K562 (cell line): ENCODE measurements around the gene CHSY3. TPM values are rescaled to one million over a fixed set of nuclear protein-coding genes. Genes with fewer than 3 reads are reported as not detected.

ENCODE experiments used
- ATAC-seq: fragments of 200-7000 bp; cut with Tn5 transposase; 3 replicates; pipeline ENCODE4 v1.9.1; 2020; ENCODE audit warnings: moderate library complexity
- BruUV-seq: library from RNA; stranded (reverse); fragments of 400-500 nt; replicated peaks from 2 replicates; lab custom pipeline; 2021; lab: Mats Ljungman, UMichigan
- CTCF ChIA-PET: fragments of 300-600 bp; formaldehyde crosslinking; extraction: SDS; loops from one replicate; lab custom pipeline; 2021; ENCODE audit warnings: low intra/inter-chr PET ratio; lab: Yijun Ruan, JAX
- POLR2A ChIA-PET: fragments of 300-600, 350-650 bp; sonication (Branson Sonifier 250); formaldehyde crosslinking; extraction: SDS; loops from one replicate; lab custom pipeline; 2021; ENCODE audit warnings: antibody characterized with exemption, inconsistent platforms; lab: Yijun Ruan, JAX
- DNase-seq, 4 experiments: peaks; one replicate each; pipeline versions ENCODE4 v3.0.0 to v3.0.0-alpha.2; 2011 to 2018; ENCODE audit warnings: low spot score in 3 of 4, mixed read lengths in 3 of 4; ENCODE audit errors: extremely low read depth in 1 of 4
- FAIRE-seq: peaks from 2 replicates; lab custom pipeline; 2011; peaks lifted over from hg19 to GRCh38; lab: Jason Lieb, UNC
- H2AFZ ChIP-seq: 2 replicates; pipeline ENCODE4 v1.6.0; 2011; ENCODE audit warnings: low read depth, low read length, control low read depth, inconsistent platforms
- H3K27ac ChIP-seq: fragments of 200-600 bp; 3 replicates; pipeline ENCODE4 v1.8.0; 2011; ENCODE audit warnings: low read depth, mild to moderate bottlenecking, control low read depth, inconsistent platforms, low read length, moderate library complexity, mixed read lengths; ENCODE audit errors: extremely low read depth
- H3K27me3 ChIP-seq, 2 experiments: fragments of 300-600 bp in 1 of 2; 2 replicates in 1 of 2; 3 replicates in 1 of 2; pipeline versions ENCODE4 v1.6.0 to v1.8.0; 2011; ENCODE audit warnings: inconsistent platforms in 2 of 2, low read length in 2 of 2, mild to moderate bottlenecking in 1 of 2, mixed read lengths in 1 of 2, moderate library complexity in 1 of 2; ENCODE audit not compliant: control insufficient read depth in 2 of 2, insufficient read depth in 2 of 2
- H3K36me3 ChIP-seq: fragments of 300-600 bp; 3 replicates; pipeline ENCODE4 v1.8.0; 2011; ENCODE audit warnings: mild to moderate bottlenecking, low read length, inconsistent platforms; ENCODE audit not compliant: control insufficient read depth, insufficient read depth
- H3K4me1 ChIP-seq, 2 experiments: fragments of 200-600 bp in 1 of 2; replicated peaks in 1 of 2; 2 replicates in 1 of 2; 3 replicates in 1 of 2; pipeline versions ENCODE4 v1.5.1 to v1.8.0; 2011; ENCODE audit warnings: inconsistent platforms in 2 of 2, low read length in 2 of 2, mild to moderate bottlenecking in 1 of 2, mixed read lengths in 1 of 2, moderate library complexity in 1 of 2; ENCODE audit not compliant: control insufficient read depth in 2 of 2, insufficient read depth in 2 of 2
- H3K4me2 ChIP-seq: 2 replicates; pipeline ENCODE4 v1.6.1; 2011; ENCODE audit warnings: low read length, control low read depth, inconsistent platforms, mixed read lengths; ENCODE audit not compliant: insufficient read depth
- H3K4me3 ChIP-seq: fragments of 200-600 bp; sonication (generic), shearing (Covaris generic); 2 replicates; pipeline ENCODE4 v1.5.1; 2016; ENCODE audit warnings: control low read depth, inconsistent platforms
- H3K79me2 ChIP-seq: fragments of 200-600 bp; 3 replicates; pipeline ENCODE4 v1.8.0; 2011; ENCODE audit warnings: low read length, inconsistent platforms; ENCODE audit not compliant: control insufficient read depth, insufficient read depth
- H3K9ac ChIP-seq, 2 experiments: 2 replicates each; pipeline versions ENCODE4 v1.6.0 to v1.6.1; 2011; ENCODE audit warnings: low read depth in 2 of 2, low read length in 2 of 2, control low read depth in 1 of 2, inconsistent platforms in 1 of 2, mild to moderate bottlenecking in 1 of 2, mixed read lengths in 1 of 2; ENCODE audit not compliant: insufficient read depth in 1 of 2
- H3K9me1 ChIP-seq: one replicate; pipeline ENCODE4 v1.6.0; 2011; ENCODE audit warnings: inconsistent platforms, mild to moderate bottlenecking, low read length, moderate library complexity; ENCODE audit not compliant: control insufficient read depth, insufficient read depth
- H3K9me3 ChIP-seq: replicated peaks from 2 replicates; pipeline ENCODE4 v1.5.1; 2011; ENCODE audit warnings: low read depth, low read length, inconsistent platforms; ENCODE audit not compliant: control insufficient read depth, insufficient read depth
- H4K20me1 ChIP-seq: replicated peaks from 2 replicates; pipeline ENCODE4 v1.6.1; 2011; ENCODE audit warnings: low read length, inconsistent platforms, mixed read lengths; ENCODE audit not compliant: control insufficient read depth, insufficient read depth
- BMI1 ChIP-seq: fragments of 150-350 bp; IDR thresholded peaks from 2 replicates; pipeline ENCODE4 v1.6.1; 2014; ENCODE audit warnings: low read length
- MED1 ChIP-seq: sonication (generic); formaldehyde crosslinking; IDR thresholded peaks from 2 replicates; pipeline ENCODE4 v1.8.1; 2023; ENCODE audit warnings: missing genetic modification reagents, borderline replicate concordance
- RBM17 ChIP-seq: fragments of 200-400 bp; formaldehyde crosslinking; IDR thresholded peaks from 2 replicates; pipeline ENCODE4 v1.6.1; 2017; ENCODE audit warnings: low read depth, mild to moderate bottlenecking, low read length, borderline replicate concordance
- TFAP4 ChIP-seq: sonication (generic); formaldehyde crosslinking; IDR thresholded peaks from 2 replicates; pipeline ENCODE4 v1.8.0; 2022; ENCODE audit warnings: missing genetic modification reagents, mild to moderate bottlenecking, moderate library complexity, borderline replicate concordance
- TFE3 ChIP-seq: fragments of 450-650 bp; formaldehyde crosslinking; IDR thresholded peaks from 2 replicates; pipeline ENCODE4 v1.4.0; 2020; ENCODE audit warnings: mild to moderate bottlenecking, mixed read lengths
- ZEB2 ChIP-seq: fragments of 450-650 bp; IDR thresholded peaks from 2 replicates; pipeline ENCODE4 v1.6.1; 2016
- ZFP30 ChIP-seq: fragments of 250-450 bp; sonication (Bioruptor Pico); IDR thresholded peaks from 2 replicates; pipeline ENCODE4 v1.8.0; 2022; ENCODE audit warnings: moderate library complexity, mild to moderate bottlenecking, inconsistent platforms, borderline replicate concordance
- ZKSCAN1 ChIP-seq: fragments of 150-350 bp; IDR thresholded peaks from 2 replicates; pipeline ENCODE4 v1.6.1; 2016; ENCODE audit warnings: low read depth, low read length
- ZNF24 ChIP-seq: fragments of 450-650 bp; IDR thresholded peaks from 2 replicates; pipeline ENCODE4 v1.6.1; 2016
- WGBS: fragments of 100-300 bp; shearing (Covaris generic); methylation state at CpG from one replicate; pipeline ENCODE4 v1.1.6; 2016; ENCODE audit warnings: low coverage, mixed read lengths; ENCODE audit not compliant: insufficient coverage; ENCODE audit errors: missing lambda C conversion rate; 5-methylcytosine and 5-hydroxymethylcytosine counted together
- in situ Hi-C: fragments of 300-500 bp; cut with MboI; formaldehyde crosslinking; loops from 4 replicates; pipeline ENCODE4 v1.15.0; 2018; ENCODE audit warnings: inconsistent platforms, mixed read lengths
- intact Hi-C: fragments of 100-400 bp; cut with micrococcal nuclease; formaldehyde crosslinking; loops from 2 replicates; pipeline ENCODE4 v1.14.2; 2022
- polyA plus RNA-seq, 8 experiments: library from polyadenylated mRNA; depleted of rRNA in 4 of 8; stranded (reverse) in 5 of 8; unstranded in 3 of 8; fragments of >200 nt; fragmentation: Nextera tagmentation in 2 of 8; fragmentation: Illumina TruSeq in 1 of 8; extraction: Ambion mirVana in 2 of 8; extraction: Trizol in 1 of 8; gene quantifications; 2 replicates each; pipeline versions ENCODE4 v1.2.1 to v1.2.3, GENCODE V29; 2011 to 2014; ENCODE audit warnings: inconsistent platforms in 1 of 8, missing spikeins in 1 of 8
- total RNA-seq, 7 experiments: library from RNA; depleted of rRNA in 6 of 7; stranded (reverse); fragments of >200 nt in 6 of 7; fragmentation: Illumina TruSeq in 2 of 7; extraction: Trizol in 2 of 7; gene quantifications; 2 replicates each; pipeline versions ENCODE4 v1.2.1 to v1.2.3, GENCODE V29; 2011 to 2021; ENCODE audit warnings: low replicate concordance in 1 of 7
- TF ChIP-seq, protein P1 (sequence below): sonication (generic); formaldehyde crosslinking; IDR thresholded peaks from 2 replicates; pipeline ENCODE4 v1.8.0; 2023; ENCODE audit warnings: mild to moderate bottlenecking, missing genetic modification reagents
- TF ChIP-seq, protein P2 (sequence below): fragments of 450-650 bp; formaldehyde crosslinking; IDR thresholded peaks from 2 replicates; pipeline ENCODE4 v1.4.0; 2022; ENCODE audit warnings: missing genetic modification characterization

CHSY3 gene
- total and polyA plus RNA-seq, 9 of the 15 experiments (the other 6 are each of a cell fraction or from before 2014, with no cell fraction given), result 0.04 TPM; not detected in 8

- no peak for FAIRE-seq
- H3K79me2 ChIP-seq, result no peaks in the 10 kb centered on the region
- no peaks in the 10 kb centered on the region for H3K4me1 ChIP-seq
- no peaks in the 10 kb centered on the region for H3K9me1 ChIP-seq
- H3K27ac ChIP-seq, result no peak overlapping the region
- BruUV-seq, result no TSS peak
- ATAC-seq, result no peak
- POLR2A ChIA-PET, result no interaction called here
- 0% methylated on average over 2 of the region's 2 CpGs for WGBS
- no peak overlapping the region for H2AFZ ChIP-seq
- no peak for DNase-seq
- no peak overlapping the region for H3K4me2 ChIP-seq
- no peak overlapping the region for H3K9ac ChIP-seq
- no peaks in the 10 kb centered on the region for H3K36me3 ChIP-seq
- TF ChIP-seq TFAP4, result no peak
- TF ChIP-seq TFE3, result no peak
- no peak for TF ChIP-seq BMI1
- TF ChIP-seq ZKSCAN1, result no peak
- no peak for TF ChIP-seq MED1
- no peak for TF ChIP-seq ZEB2
- TF ChIP-seq ZFP30 (CRISPR knock-in tag), result no peak
- no peak for TF ChIP-seq ZNF24
- TF ChIP-seq, protein P1, sequence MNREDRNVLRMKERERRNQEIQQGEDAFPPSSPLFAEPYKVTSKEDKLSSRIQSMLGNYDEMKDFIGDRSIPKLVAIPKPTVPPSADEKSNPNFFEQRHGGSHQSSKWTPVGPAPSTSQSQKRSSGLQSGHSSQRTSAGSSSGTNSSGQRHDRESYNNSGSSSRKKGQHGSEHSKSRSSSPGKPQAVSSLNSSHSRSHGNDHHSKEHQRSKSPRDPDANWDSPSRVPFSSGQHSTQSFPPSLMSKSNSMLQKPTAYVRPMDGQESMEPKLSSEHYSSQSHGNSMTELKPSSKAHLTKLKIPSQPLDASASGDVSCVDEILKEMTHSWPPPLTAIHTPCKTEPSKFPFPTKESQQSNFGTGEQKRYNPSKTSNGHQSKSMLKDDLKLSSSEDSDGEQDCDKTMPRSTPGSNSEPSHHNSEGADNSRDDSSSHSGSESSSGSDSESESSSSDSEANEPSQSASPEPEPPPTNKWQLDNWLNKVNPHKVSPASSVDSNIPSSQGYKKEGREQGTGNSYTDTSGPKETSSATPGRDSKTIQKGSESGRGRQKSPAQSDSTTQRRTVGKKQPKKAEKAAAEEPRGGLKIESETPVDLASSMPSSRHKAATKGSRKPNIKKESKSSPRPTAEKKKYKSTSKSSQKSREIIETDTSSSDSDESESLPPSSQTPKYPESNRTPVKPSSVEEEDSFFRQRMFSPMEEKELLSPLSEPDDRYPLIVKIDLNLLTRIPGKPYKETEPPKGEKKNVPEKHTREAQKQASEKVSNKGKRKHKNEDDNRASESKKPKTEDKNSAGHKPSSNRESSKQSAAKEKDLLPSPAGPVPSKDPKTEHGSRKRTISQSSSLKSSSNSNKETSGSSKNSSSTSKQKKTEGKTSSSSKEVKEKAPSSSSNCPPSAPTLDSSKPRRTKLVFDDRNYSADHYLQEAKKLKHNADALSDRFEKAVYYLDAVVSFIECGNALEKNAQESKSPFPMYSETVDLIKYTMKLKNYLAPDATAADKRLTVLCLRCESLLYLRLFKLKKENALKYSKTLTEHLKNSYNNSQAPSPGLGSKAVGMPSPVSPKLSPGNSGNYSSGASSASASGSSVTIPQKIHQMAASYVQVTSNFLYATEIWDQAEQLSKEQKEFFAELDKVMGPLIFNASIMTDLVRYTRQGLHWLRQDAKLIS (CRISPR knock-in tag), result no peak
- TF ChIP-seq, protein P2, sequence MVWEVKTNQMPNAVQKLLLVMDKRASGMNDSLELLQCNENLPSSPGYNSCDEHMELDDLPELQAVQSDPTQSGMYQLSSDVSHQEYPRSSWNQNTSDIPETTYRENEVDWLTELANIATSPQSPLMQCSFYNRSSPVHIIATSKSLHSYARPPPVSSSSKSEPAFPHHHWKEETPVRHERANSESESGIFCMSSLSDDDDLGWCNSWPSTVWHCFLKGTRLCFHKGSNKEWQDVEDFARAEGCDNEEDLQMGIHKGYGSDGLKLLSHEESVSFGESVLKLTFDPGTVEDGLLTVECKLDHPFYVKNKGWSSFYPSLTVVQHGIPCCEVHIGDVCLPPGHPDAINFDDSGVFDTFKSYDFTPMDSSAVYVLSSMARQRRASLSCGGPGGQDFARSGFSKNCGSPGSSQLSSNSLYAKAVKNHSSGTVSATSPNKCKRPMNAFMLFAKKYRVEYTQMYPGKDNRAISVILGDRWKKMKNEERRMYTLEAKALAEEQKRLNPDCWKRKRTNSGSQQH (CRISPR knock-in tag), result no peak
- TF ChIP-seq RBM17, result no peak
- TF ChIP-seq, all 486 proteins: peak for 0
- H4K20me1 ChIP-seq, result no peaks in the 10 kb centered on the region
- H3K27me3 ChIP-seq, result no peaks in the 10 kb centered on the region
- in situ Hi-C loops, result no loop called here
- CTCF ChIA-PET, result no interaction called here
- intact Hi-C loops, result no loop called here
- H3K4me3 ChIP-seq, result no peak overlapping the region
- no peaks in the 10 kb centered on the region for H3K9me3 ChIP-seq
Observed at GRCh38 chr5:130206686-130207085, 302.4 kb downstream of the CHSY3 start.
